ENCODE results near the gene AGMAT.

AGMAT gene

GRCh38 chr1:15546641-15547040, 38.2 kb downstream of the AGMAT start:
- no peak overlapping the region for H3K4me3 Mint-ChIP-seq
- no peak overlapping the region for H3K27ac Mint-ChIP-seq
- peaks cover 12% of the 10 kb centered on the region for H3K36me3 Mint-ChIP-seq
- H3K9me3 Mint-ChIP-seq: no peaks in the 10 kb centered on the region
- H3K4me1 Mint-ChIP-seq: peaks cover 4% of the 10 kb centered on the region
- H3K27me3 Mint-ChIP-seq: no peaks in the 10 kb centered on the region

- Mint-ChIP-seq H3K4me3 (no peak overlapping the region), H3K36me3 (peaks cover 9% of the 10 kb centered on the region), H3K27ac (no peak overlapping the region), H3K9me3 (no peaks in the 10 kb centered on the region), H3K27me3 (no peaks in the 10 kb centered on the region), H3K4me1 (peaks cover 10% of the 10 kb centered on the region)
Observed at GRCh38 chr1:15543589-15544568, 41.0 kb downstream of the AGMAT start.

- Mint-ChIP-seq H3K36me3 (peaks cover 12% of the 10 kb centered on the region), H3K4me1 (peaks cover 13% of the 10 kb centered on the region), H3K4me3 (no peak overlapping the region), H3K27me3 (no peaks in the 10 kb centered on the region), H3K9me3 (no peaks in the 10 kb centered on the region), H3K27ac (no peak overlapping the region)
Observed at GRCh38 chr1:15543251-15543588, 41.6 kb downstream of the AGMAT start.

GRCh38 chr1:15542388-15543250, 42.2 kb downstream of the AGMAT start:
- peaks cover 13% of the 10 kb centered on the region for H3K4me1 Mint-ChIP-seq
- H3K27ac Mint-ChIP-seq: peak overlapping the region; percentile 23
- H3K4me3 Mint-ChIP-seq: no peak overlapping the region
- peaks cover 7% of the 10 kb centered on the region for H3K36me3 Mint-ChIP-seq
- no peaks in the 10 kb centered on the region for H3K9me3 Mint-ChIP-seq
- no peaks in the 10 kb centered on the region for H3K27me3 Mint-ChIP-seq

- Mint-ChIP-seq H3K4me3 (no peak overlapping the region), H3K9me3 (no peaks in the 10 kb centered on the region), H3K4me1 (peaks cover 13% of the 10 kb centered on the region), H3K27ac (peak overlapping the region; percentile 30), H3K36me3 (peaks cover 12% of the 10 kb centered on the region), H3K27me3 (no peaks in the 10 kb centered on the region)
Observed at GRCh38 chr1:15541231-15541792, 43.5 kb downstream of the AGMAT start.

GRCh38 chr1:15540186-15540585, 44.7 kb downstream of the AGMAT start:
- H3K4me3 Mint-ChIP-seq: no peak overlapping the region
- H3K27me3 Mint-ChIP-seq: no peaks in the 10 kb centered on the region
- peaks cover 13% of the 10 kb centered on the region for H3K4me1 Mint-ChIP-seq
- H3K9me3 Mint-ChIP-seq: no peaks in the 10 kb centered on the region
- no peak overlapping the region for H3K27ac Mint-ChIP-seq
- peaks cover 13% of the 10 kb centered on the region for H3K36me3 Mint-ChIP-seq

- no peaks in the 10 kb centered on the region for H3K27me3 Mint-ChIP-seq
- H3K4me3 Mint-ChIP-seq: no peak overlapping the region
- peaks cover 15% of the 10 kb centered on the region for H3K36me3 Mint-ChIP-seq
- H3K27ac Mint-ChIP-seq: no peak overlapping the region
- peaks cover 13% of the 10 kb centered on the region for H3K4me1 Mint-ChIP-seq
- H3K9me3 Mint-ChIP-seq: no peaks in the 10 kb centered on the region
Observed at GRCh38 chr1:15538771-15539170, 46.1 kb downstream of the AGMAT start.

GRCh38 chr1:15531682-15532081, 53.2 kb downstream of the AGMAT start:
- H3K27me3 Mint-ChIP-seq: no peaks in the 10 kb centered on the region
- H3K4me1 Mint-ChIP-seq: peaks cover 35% of the 10 kb centered on the region
- H3K27ac Mint-ChIP-seq: no peak overlapping the region
- peaks cover 8% of the 10 kb centered on the region for H3K36me3 Mint-ChIP-seq
- no peak overlapping the region for H3K4me3 Mint-ChIP-seq
- H3K9me3 Mint-ChIP-seq: no peaks in the 10 kb centered on the region

- Mint-ChIP-seq H3K4me1 (peaks cover 41% of the 10 kb centered on the region), H3K36me3 (peaks cover 4% of the 10 kb centered on the region), H3K4me3 (no peak overlapping the region), H3K27me3 (no peaks in the 10 kb centered on the region), H3K9me3 (no peaks in the 10 kb centered on the region), H3K27ac (no peak overlapping the region)
Observed at GRCh38 chr1:15531003-15531402, 53.8 kb downstream of the AGMAT start.

- H3K36me3 Mint-ChIP-seq: no peaks in the 10 kb centered on the region
- H3K4me1 Mint-ChIP-seq: peaks cover 58% of the 10 kb centered on the region
- H3K27ac Mint-ChIP-seq: peak within 1 kb of the TSS; percentile 100
- H3K9me3 Mint-ChIP-seq: no peaks in the 10 kb centered on the region
- peak within 1 kb of the TSS; percentile 87 for H3K4me3 Mint-ChIP-seq
- H3K27me3 Mint-ChIP-seq: no peaks in the 10 kb centered on the region
Observed at GRCh38 chr1:15526490-15527339, 58.1 kb downstream of the AGMAT start, which contains the start of gene DNAJC16. Gene DNAJC16 (plus strand): TSS chr1:15526848. CDS start chr1:15529106, 2,258 bp downstream.

GRCh38 chr1:15526021-15526489, 58.8 kb downstream of the AGMAT start:
- Mint-ChIP-seq H3K9me3 (no peaks in the 10 kb centered on the region), H3K27ac (peak overlapping the region; percentile 100), H3K36me3 (no peaks in the 10 kb centered on the region), H3K4me3 (peak overlapping the region; percentile 87), H3K4me1 (peaks cover 59% of the 10 kb centered on the region), H3K27me3 (no peaks in the 10 kb centered on the region)

- peak overlapping the region; percentile 100 for H3K27ac Mint-ChIP-seq
- no peaks in the 10 kb centered on the region for H3K27me3 Mint-ChIP-seq
- no peaks in the 10 kb centered on the region for H3K9me3 Mint-ChIP-seq
- H3K36me3 Mint-ChIP-seq: no peaks in the 10 kb centered on the region
- peak overlapping the region; percentile 87 for H3K4me3 Mint-ChIP-seq
- peaks cover 59% of the 10 kb centered on the region for H3K4me1 Mint-ChIP-seq
Observed at GRCh38 chr1:15525050-15526020, 59.5 kb downstream of the AGMAT start.

- Mint-ChIP-seq H3K27ac (peak overlapping the region; percentile 100), H3K27me3 (no peaks in the 10 kb centered on the region), H3K4me3 (peak overlapping the region; percentile 87), H3K9me3 (no peaks in the 10 kb centered on the region), H3K36me3 (no peaks in the 10 kb centered on the region), H3K4me1 (peaks cover 59% of the 10 kb centered on the region)
Observed at GRCh38 chr1:15524283-15525049, 60.4 kb downstream of the AGMAT start.
